NCI-H446 treated with DMSO at 0.1 percent for 48 hours (cell line): ENCODE data around the gene UBA6.
"Not testable (repeated sequence)": the region's sequence is repeated elsewhere in the genome, so short reads cannot be mapped to it uniquely, and the experiment has no call there.

Source experiments
- DNase-seq: peaks from one replicate; lab custom pipeline; 2025; lab: John Stamatoyannopoulos, UW

The UBA6 gene

DNA sequence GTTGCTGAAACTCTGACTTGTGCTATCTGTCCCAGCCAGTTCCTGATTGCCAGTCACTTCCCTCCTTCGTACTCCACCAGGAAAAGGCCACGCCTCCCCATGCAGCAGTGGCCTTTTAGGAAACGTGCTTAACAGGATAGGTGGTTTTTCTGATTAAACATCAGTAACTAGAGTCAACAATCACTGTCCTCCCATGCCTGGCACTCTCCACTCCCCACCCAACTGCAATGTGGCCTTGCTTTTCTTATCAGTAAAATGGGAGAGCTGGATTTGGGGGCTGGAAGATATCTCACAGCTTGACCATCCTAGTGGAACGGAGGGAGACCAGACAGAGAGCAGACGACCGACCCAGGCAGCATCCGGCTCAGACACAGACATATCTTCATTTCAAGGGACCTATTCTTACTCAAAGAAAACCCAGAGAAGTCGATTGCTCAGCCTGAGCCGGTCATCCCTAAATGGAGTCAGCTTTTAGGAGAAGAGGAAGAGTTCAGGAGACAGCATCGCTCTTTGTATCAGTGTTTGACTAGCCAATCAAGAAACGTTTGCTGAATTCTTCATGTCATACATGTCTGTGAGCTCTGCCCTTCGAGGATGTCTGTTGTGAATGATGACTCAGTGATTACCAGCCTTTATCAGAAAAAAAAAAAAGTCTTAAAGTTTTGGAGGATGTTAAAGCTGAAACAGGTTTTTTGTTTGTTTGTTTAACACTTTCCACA is 12.7 kb upstream of the UBA6 start:
- no peak for DNase-seq

DNA sequence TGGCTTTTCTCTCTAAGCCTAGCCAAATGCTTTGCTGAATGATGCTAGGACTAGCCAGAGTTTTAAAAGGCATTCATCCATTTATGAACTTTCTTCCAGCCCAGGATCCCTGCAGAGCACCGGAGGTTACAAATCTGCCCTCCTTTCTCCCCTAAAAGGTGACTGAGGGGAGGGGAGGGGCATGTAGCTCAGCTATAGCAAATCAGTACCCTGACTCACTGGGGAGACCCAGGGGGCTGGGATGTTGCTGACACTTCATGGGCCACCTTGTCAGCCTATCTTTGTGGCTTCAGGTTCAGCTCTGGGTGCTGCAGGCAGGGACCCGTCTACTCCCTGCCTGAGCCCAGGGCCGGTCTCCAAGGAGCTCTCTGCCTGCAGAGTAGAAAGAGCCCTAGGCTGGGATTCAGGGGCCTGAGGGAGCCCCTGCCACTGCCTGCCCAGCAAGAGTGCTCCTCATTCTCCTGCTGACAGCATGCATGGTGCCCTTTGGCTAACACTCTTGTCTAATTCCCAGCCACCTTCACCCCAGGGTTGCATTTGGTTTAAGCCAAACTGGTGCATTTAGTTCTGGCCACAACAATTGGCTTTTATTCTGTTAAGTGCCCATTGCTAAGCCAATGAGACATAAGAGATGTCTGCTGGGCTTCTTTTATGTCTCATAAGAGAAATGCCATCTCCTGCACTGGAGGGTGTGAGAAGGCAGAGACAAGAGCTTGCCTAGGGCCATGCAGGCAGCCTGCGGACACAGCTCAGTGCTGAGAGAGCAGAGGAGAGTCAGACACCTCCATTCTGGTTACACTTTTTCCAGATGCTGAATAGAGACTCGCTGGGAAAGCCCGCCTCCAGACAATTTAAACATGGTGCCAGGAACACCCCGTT is 11.9 kb upstream of the UBA6 start:
- DNase-seq, result no peak

DNA sequence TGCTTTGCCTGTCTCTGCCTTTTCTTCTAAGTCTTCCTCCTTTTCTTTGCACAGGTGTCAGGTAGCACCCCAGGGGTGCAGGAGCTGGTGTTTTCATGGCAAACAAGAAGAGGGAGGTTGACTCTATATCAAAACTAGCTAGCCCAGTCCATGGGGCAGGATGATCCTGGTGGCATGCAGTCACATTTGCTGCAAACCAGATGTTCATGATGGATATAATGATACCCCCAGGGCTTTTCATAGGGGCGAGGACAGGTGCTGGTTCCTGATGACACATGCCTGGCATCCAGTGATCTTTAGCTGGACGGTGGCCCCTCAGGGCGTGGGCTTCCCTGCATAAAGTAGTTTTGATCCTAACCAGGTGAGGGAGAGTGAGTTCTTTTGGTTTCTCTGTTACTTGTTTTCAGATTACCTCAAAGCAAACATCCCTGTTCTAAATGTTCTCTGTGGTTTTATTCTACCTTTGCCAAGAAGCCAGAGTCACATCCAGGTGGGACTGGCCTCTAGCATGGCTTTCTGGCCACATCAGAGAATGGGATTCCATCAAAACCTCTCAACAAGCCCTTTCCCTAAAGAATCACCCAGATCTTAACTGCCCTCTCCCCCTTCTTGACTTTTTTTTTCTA is 11.2 kb upstream of the UBA6 start:
- no peak for DNase-seq

DNA sequence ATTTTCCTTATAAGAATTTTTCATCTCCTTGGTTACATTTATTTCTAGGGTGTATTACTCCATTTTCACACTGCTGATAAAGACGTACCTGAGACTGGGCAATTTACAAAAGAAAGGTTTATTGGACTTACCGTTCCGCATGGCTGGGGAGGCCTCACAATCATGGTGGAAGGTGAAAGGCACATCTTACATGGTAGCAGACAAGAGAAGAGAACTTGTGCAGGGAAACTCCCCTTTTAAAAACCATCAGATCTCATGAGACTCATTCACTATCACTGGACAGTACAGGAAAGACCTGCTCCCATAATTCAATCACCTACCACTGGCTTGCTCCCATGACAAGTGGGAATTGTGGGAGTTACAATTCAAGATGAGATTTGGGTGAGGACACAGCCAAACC is 5.7 kb upstream of the UBA6 start:
- not testable (repeated sequence) for DNase-seq

DNA sequence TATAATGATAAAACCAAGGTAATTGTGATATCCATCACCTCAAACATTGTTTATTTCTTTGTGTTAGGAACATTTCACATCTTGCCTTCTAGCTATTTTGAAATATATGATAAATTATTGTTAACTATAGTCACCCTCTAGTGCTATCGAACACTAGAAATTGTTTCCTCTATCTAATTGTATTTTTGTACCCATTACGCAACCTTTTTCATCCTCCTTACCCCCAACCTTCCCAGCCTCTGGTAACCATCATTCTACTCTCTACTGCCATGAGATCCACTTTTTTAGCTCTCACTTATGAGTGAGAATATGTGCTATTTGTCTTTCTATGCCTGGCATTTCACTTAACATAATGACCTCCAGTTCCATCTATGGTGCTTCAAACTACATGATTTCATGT is 3.9 kb upstream of the UBA6 start:
- DNase-seq, result no peak

DNA sequence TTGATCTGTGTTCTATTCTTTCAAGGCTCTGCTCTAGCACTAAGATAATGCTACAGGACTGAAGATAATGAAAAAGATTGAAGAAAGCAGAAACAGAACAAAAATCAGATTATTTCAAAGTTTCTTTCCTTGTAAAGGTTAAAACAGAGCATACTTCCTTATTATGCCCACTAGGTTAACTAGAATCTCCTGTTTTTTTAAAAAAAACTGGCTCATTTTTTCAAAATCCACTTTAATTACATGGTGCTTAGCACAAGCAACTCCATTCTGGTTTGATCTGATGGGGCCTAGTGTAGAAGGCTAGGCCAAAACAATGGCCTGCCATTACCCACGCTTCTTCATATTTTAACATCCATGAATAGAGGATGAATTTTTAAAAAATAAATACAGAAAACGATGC is 1.2 kb upstream of the UBA6 start:
- DNase-seq, result no peak

DNA sequence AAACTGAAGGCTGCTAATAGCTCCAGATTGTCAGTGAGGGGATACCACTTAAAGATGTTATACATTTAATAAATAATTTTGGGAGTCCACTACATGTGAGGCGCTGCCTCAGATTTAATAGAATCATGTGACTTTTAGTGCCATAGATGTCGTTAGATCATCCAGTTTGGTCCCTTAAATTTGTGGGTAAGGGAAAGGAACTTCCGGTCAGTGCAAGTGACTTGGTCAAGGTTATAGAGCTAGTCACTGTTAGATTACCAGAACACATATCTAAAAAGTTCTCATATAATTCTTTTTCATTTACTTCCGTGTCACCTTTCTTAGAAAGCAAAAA is 529 bp upstream of the UBA6 start:
- no peak for DNase-seq

DNA sequence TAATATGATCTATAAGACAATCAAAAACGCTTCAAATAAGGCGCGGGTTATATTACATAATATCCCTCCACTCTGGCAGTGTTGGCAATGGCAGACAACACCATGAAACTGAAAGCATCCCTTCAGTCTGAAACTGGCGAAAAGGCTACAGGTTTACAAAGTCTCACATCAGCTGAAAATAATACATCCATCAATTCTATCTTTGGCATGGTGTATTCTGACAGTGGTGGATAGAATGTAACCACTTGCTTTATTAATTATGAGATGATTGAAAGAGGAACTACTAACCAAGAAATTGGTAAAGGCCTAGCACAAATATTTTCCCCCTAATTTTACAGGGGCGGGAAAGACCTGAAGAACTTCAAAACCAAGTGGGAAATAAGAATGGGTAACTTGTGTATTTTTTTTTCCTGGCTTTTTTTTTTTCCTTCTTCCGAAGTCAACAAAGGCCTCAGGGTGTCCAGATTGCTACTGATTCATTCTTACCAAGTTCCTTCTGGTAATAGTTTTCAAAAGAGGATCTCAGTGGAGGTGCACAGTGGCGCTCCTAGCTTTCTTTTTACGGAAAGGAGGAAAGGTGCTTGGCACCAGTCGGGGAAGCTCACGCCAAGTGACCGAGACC is 728 bp downstream of the UBA6 start:
- no peak for DNase-seq

DNA sequence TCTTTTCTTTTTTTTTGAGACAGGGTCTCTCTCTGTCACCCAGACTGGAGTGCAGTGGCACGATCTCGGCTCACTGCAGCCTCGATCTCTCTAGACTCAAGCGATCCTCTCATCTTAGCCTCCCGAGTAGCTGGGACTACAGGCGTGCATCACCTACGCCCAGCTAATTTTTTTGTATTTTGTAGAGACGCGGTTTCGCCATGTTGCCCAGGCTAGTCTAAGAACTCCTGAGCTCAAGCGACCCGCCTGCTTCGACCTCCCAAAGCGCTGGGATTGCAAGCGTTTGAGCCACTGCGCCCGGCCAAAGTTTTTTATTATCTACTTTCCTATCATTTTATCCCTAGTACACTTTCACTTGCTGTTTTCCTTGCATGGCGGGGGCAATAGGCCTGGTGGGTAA is 1.4 kb downstream of the UBA6 start:
- no peak for DNase-seq

DNA sequence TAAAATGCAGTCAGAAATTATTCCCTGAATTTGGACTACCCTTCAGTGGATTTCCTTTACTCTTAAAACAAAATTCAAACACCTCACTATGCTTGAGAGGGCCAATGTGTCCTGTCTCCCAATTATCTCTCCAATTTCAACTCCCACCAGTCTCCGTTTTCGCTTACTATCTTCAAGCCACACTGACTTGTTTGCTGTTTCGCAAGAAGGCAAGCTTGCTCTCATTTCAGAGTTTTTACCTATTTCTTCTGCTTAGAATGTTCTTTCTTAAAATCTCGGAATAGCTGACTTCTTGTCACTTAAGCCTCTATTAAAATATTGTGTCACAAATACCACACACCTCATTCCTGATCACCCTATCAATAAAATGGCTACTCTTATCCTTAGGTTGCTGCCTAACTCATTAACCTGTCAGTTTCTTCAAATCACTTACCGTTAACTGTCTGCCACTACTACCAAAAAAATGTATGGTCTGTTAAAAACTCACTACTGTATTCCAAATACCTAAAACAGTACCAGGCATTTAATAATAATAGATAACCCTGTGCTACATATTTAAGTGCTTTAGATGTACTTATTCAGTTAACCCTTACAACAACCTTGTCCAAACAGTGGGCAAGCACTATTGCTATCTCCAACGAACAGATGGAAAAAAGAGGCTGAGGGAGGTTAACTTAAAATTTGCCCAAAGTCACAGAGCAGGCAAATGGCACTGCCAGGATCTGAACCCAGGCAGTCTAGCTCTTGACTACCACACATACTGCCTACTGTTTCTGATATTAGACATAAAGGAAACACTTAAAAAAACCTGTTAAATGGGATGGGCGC is 2.9 kb downstream of the UBA6 start:
- DNase-seq, result no peak

DNA sequence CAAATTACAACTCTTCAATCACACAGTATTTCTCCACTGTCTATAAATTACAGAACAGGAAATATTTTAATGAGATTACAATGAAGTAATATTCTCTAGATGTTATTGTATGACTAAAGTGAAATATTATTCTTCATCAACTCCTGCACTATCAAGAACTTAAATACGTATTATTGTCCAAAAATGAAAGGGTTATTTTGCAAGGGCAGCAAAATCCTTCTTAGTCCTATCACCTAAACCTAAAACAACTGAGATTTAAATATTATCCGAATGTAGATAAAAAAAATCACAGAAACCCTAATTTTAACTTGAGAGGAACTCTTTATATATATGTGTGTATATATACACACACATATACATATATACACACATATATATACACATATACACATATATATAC is 4.9 kb downstream of the UBA6 start:
- no peak for DNase-seq

DNA sequence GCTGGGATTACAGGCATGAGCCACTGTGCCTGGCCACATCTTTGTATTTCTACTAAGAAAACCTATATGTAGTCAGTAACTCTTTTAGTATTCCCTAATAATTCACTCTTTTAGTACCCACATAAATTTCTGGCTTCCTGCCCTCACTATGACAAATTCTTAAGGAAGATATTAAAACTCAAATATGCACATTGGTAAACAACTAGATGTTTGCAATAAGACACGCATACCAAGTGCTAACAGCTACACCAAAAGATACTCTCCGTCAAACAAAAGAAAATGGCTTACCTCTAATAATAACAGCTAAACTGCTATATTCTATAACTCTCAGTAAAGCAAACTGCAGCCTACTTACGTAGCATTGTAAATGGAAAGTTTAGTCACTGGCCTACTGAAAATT is 6.3 kb downstream of the UBA6 start:
- DNase-seq, result no peak

DNA sequence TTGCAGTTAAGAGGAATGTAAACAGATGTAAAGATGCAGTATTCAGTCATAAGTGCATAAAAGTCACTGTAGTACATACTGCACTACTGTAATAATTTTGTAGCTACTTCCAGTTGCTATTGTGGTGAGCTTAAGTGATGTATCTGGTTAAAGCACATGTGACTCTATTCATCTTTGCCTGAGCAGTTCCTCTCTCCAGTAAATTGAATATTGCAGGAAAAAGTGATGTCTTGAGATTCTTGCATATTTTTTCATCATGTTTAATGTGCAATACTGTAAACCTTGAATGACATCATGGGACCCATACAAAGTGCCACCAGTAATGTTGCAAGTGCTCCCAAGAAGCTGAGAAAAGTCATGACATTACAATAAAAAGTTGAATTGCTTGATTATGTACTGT is 9.6 kb downstream of the UBA6 start:
- no peak for DNase-seq

DNA sequence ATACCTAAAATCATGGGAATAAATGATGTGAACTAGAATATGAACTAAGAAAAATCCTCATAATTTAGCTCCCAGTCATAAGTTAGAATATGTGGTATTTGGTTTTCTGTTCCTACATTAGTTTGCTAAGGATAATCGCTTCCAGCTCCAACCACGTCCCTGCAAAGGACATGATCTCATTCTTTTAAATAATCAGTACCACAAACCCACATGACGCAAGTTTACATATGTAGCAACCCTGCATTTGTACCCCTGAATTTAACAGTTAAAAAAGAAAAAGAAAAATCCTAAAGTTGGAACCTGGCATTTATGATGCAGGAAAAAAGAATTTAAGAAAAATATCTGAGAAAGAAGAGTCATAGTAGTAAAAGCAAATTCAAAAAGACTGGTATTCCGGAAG is 13.3 kb downstream of the UBA6 start:
- no peak for DNase-seq

DNA sequence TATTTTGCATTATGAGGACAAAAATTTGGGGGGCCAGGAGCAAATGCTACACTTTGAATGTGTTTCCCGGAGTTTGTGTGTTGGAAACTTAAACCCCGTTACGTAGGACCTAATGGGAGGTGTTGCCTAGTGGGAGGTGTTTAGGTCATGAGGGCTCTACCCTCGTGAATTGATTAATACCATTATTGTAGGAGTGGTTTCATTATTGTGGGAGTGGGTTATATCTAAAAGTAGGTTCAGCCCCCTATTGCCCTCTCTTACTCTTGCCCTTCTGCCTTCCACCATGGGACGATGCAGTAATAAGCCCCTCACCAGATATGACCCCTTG is 15.5 kb downstream of the UBA6 start:
- no peak for DNase-seq

DNA sequence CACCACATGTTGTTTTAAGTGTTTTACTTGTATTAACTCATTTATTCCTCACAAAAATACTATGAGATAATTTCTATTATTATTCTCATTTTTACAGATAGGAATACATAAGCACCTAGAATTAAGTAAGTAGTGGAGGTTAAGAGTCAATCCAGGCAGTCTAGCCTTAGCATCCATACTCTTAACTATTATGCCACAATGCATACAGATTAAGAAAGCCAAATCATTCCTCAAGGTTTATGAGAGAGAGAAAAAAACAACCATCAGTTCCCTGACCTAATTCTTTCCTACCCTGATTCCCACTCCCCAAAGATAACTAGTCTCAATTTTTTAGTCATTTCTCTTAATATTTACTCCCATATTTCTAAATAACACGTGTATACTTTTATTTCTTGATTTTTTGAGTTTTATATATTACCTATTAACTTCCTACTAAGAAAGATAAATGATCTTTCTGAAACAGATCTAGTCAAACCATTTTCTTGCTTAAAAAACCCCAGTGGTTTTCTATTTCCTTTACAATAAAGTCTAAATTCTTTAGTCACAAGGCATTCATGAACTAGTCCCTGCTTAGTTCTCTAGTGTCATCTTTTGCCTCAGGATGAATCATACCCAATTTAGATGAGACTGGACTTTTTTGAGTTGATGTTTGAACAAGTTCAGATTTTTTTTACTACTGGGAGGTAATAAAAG is 16.0 kb downstream of the UBA6 start:
- DNase-seq, result no peak

DNA sequence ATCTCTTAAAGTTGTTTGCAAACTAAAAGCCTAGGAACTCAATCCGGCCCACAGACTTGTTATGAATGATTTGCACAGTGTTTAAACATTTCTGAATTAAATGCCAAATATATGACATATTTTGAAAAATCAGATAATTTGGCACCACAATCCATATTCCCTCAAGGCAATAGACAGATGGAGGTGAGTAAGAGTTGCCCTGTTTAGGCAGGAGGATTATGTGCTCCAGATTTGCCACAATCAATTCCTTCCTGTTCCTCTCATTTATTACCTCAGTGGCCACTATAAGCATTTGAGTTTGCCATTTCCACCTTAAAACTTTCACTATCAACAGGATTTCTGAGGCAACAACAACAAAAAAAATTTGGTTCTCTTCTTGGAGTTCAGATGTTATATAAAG is 18.7 kb downstream of the UBA6 start:
- peak; percentile 40 for DNase-seq

DNA sequence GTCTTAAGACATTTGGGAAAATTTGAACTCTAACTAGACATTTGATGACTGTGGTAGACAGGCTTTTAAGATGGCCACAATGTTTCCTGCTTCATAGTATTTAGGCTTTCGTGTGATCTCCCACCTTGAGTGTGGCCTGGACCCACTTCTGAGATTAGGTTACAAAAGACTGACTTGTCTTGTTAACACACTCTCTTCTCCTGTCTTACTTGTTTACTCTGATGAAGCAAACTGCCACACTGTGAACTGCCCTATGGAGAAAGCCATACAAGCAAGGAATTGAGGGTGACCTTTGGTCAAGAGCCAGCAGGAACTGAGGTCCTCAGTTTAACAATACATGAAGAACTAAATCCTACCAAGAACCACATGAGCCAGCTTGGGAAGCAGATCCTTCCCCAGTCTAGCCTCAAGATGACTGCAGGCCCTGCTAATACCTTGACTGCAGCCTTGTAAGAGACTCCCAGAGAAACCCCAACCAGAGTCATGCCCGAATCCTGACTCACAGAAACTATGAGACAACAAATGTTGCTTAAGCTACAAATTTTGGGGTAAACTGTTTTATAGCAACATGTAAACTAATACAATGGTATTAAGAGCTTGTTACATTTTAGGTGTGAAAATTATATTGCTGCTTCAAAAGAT is 20.3 kb downstream of the UBA6 start:
- no peak for DNase-seq

DNA sequence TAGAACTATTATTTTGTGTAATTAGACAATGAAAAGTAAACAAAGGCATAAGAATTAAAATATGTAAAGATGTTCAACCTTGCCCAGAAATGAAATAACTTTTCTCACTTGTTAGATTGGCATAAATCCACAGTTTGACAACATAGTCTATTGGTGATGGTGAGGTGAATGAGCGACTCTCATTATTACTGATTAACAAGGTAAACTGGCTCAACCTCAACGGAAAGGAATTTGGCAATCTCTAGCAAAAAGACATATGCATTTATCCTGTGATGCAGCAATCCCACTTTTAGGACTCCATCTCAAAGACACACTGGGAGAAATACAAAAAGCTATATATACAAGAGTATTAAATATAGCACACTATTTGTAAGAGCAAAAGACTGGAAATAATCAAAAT is 22.3 kb downstream of the UBA6 start:
- no peak for DNase-seq

DNA sequence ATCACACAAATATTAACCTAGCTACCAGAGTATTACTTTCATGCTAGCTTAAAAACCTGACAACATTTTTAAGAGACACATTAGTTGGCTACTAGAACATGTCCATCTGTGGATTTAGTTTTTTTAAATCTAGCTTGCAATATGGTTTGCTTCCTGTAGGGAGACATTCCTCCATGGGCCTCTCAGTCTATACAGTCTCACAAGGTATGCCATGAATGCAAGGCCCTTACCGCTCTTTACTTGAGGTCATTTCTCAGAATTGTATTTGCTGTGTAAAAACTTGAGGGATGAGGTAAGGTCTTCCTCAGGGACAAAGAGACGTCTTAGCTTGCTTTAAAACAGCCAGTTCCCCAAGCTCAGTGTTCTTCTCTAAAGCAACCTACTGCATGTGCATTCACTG is 26.9 kb downstream of the UBA6 start:
- no peak for DNase-seq

DNA sequence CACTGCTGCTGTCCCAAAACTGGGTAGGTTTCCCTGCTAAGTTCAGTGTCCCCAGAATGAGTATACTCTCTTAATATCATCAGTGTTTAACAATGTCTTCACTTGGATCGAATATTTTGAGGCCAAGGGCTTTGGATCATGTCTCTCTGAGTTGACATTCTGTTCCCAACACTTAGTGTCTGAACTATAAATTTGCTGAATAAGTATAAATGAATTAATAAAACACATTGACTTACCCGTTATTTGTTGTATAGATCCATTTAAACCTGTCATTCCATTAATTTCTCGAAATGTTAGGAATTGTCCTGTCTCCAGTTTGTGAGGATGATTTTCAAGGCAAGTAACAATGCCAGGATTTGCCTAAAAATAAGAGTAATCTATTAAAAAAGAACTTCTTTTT is 32.6 kb downstream of the UBA6 start:
- no peak for DNase-seq
